Measurements from ENCODE around the gene MIP. TPM values are rescaled to one million over a fixed set of nuclear protein-coding genes. Genes with fewer than 3 reads are reported as not detected.
"Not testable (repeated sequence)": the region's sequence is repeated elsewhere in the genome, so short reads cannot be mapped to it uniquely, and the experiment has no call there.

MIP gene
- total RNA-seq, 6 donors from 2014 or later = not detected

GRCh38 chr12:56449622-56449984 is 4.9 kb downstream of the MIP start:
- no peaks in the 10 kb centered on the region for H3K9me3 ChIP-seq
- H3K27ac ChIP-seq = peak overlapping the region; percentile 71 to 92 (median 85)
- WGBS, 2 donors = 28 to 29% methylated on average over 5 of the region's 5 CpGs
- H3K36me3 ChIP-seq = no peaks in the 10 kb centered on the region
- peak overlapping the region; percentile 70 to 77 (median 74) for H3K4me3 ChIP-seq
- peaks cover 9 to 13% (median 10%) of the 10 kb centered on the region in 4 donors for H3K4me1 ChIP-seq
- no peak for DNase-seq
- ATAC-seq (ENCODE audit: low FRiP score in 2 of 2) = no peak
- TF ChIP-seq EP300 (IDR thresholded peaks at IDR 0.05) (no peak), CTCF (IDR thresholded peaks at IDR 0.05) (no peak)
- H3K27me3 ChIP-seq = no peaks in the 10 kb centered on the region

- peak; percentile 78 to 87 for TF ChIP-seq POLR2AphosphoS5 (IDR thresholded peaks at IDR 0.05)
- peak in 3 of 6 experiments; percentile 33 to 43 (median 35) for TF ChIP-seq CTCF (IDR thresholded peaks at IDR 0.05)
- peak in 3 of 4 donors; percentile 41 to 78 (median 74) for TF ChIP-seq POLR2A (IDR thresholded peaks at IDR 0.05)
- no peak for TF ChIP-seq EP300 (IDR thresholded peaks at IDR 0.05)
- Histone ChIP-seq H3K4me3 (peak within 1 kb of the TSS; percentile 70 to 77 (median 74)), H3K36me3 (no peaks in the 10 kb centered on the region), H3K27ac (peak within 1 kb of the TSS; percentile 71 to 92 (median 85)), H3K27me3 (no peaks in the 10 kb centered on the region), H3K4me1 (peaks cover 9 to 13% (median 10%) of the 10 kb centered on the region in 4 donors), H3K9me3 (no peaks in the 10 kb centered on the region)
- peak; percentile 97 to 99 for ATAC-seq (ENCODE audit: low FRiP score in 2 of 2)
- DNase-seq = peak; percentile 91 to 97
- 0% methylated on average over 28 to 57 of the region's 58 CpGs for WGBS, 2 donors
These were observed 5.4 kb downstream of the MIP start, which contains the start of gene TIMELESS for GRCh38 chr12:56448860-56449621. Gene TIMELESS, minus strand, starts transcription at chr12:56449426. Its CDS starts 15,256 bp downstream, at chr12:56434170.

- DNase-seq; H3K27me3 ChIP-seq; H3K36me3 ChIP-seq; ATAC-seq (ENCODE audit: low FRiP score in 2 of 2); H3K4me1 ChIP-seq; H3K9me3 ChIP-seq; H3K27ac ChIP-seq; H3K4me3 ChIP-seq: not testable (repeated sequence)
- 60 to 77% methylated on average over 2 of the region's 2 CpGs for WGBS, 2 donors
These were observed 11.2 kb downstream of the MIP start for GRCh38 chr12:56443208-56443607.

GRCh38 chr12:56437430-56438176 is 16.9 kb downstream of the MIP start:
- ATAC-seq (ENCODE audit: low FRiP score in 2 of 2) (no peak), DNase-seq (no peak)
- Histone ChIP-seq H3K4me3 (no peak overlapping the region), H3K36me3 (peaks cover 0 to 5% (median 3%) of the 10 kb centered on the region in 4 donors), H3K27ac (no peak overlapping the region), H3K27me3 (no peaks in the 10 kb centered on the region), H3K9me3 (no peaks in the 10 kb centered on the region), H3K4me1 (no peaks in the 10 kb centered on the region)
- TF ChIP-seq EP300 (IDR thresholded peaks at IDR 0.05) (no peak), POLR2A (IDR thresholded peaks at IDR 0.05) (no peak), CTCF (IDR thresholded peaks at IDR 0.05) (no peak), POLR2AphosphoS5 (IDR thresholded peaks at IDR 0.05) (no peak)
- WGBS, 2 donors = 84 to 85% methylated on average over 11 of the region's 11 CpGs

- H3K27ac ChIP-seq = no peak overlapping the region
- WGBS, 2 donors = 88% methylated on average over 3 to 6 of the region's 6 CpGs
- no peaks in the 10 kb centered on the region for H3K9me3 ChIP-seq
- DNase-seq (no peak), ATAC-seq (ENCODE audit: low FRiP score in 2 of 2) (no peak)
- no peaks in the 10 kb centered on the region for H3K4me1 ChIP-seq
- no peaks in the 10 kb centered on the region for H3K27me3 ChIP-seq
- H3K4me3 ChIP-seq = no peak overlapping the region
- H3K36me3 ChIP-seq = peaks cover 0 to 24% (median 12%) of the 10 kb centered on the region in 4 donors
- TF ChIP-seq EP300 (IDR thresholded peaks at IDR 0.05) = no peak
These were observed 19.6 kb downstream of the MIP start for GRCh38 chr12:56434828-56435227.
